Natural killer cell (primary cell): Measurements from ENCODE around the gene SP4. TPM values are rescaled to one million over a fixed set of nuclear protein-coding genes. Genes with fewer than 3 reads are reported as not detected.

Experiments
- ATAC-seq, 3 donors: fragments of 150-1000 bp in 2 of 3; fragments of 200-7000 bp in 1 of 3; cut with Tn5 transposase; 1 replicate in 1 of 3; 2 replicates in 2 of 3; pipeline ENCODE4 v1.10.0; 2021; ENCODE audit warnings: mild to moderate bottlenecking in 2 of 3, moderate library complexity in 2 of 3
- DNase-seq, 2 donors: peaks; one replicate each; pipeline versions ENCODE4 v3.0.0 to v3.0.0-alpha.2; 2013 to 2021; ENCODE audit warnings: mixed read lengths in 1 of 2
- H3K27ac ChIP-seq: one replicate; pipeline ENCODE4 v1.5.1; 2013; ENCODE audit warnings: mild to moderate bottlenecking, low read length
- H3K27me3 ChIP-seq: one replicate; pipeline ENCODE4 v1.6.1; 2013; ENCODE audit warnings: low read length; ENCODE audit not compliant: control insufficient read depth, insufficient read depth
- H3K36me3 ChIP-seq: one replicate; pipeline ENCODE4 v1.6.1; 2013; ENCODE audit warnings: low read length; ENCODE audit not compliant: control insufficient read depth, insufficient read depth
- H3K4me1 ChIP-seq: one replicate; pipeline ENCODE4 v1.6.1; 2013; ENCODE audit warnings: low read length; ENCODE audit not compliant: control insufficient read depth, insufficient read depth
- H3K4me3 ChIP-seq: one replicate; pipeline ENCODE4 v1.5.1; 2013; ENCODE audit warnings: low read length
- H3K9me3 ChIP-seq: one replicate; pipeline ENCODE4 v1.6.1; 2013; ENCODE audit warnings: low read length; ENCODE audit not compliant: control insufficient read depth, insufficient read depth
- H3K27ac Mint-ChIP-seq, 2 donors: one replicate each; pipeline ENCODE4 v1.8.0; 2022; ENCODE audit warnings: mild to moderate bottlenecking in 2 of 2, mixed read lengths in 2 of 2, moderate library complexity in 1 of 2
- H3K27me3 Mint-ChIP-seq, 2 donors: one replicate each; pipeline ENCODE4 v1.8.0; 2022; ENCODE audit warnings: low read depth in 2 of 2, mixed read lengths in 2 of 2
- H3K36me3 Mint-ChIP-seq: one replicate; pipeline ENCODE4 v1.8.0; 2022; ENCODE audit warnings: mixed read lengths
- H3K4me1 Mint-ChIP-seq, 2 donors: one replicate each; pipeline ENCODE4 v1.8.0; 2022; ENCODE audit warnings: mixed read lengths in 2 of 2
- H3K4me3 Mint-ChIP-seq: one replicate; pipeline ENCODE4 v1.8.0; 2022; ENCODE audit warnings: mild to moderate bottlenecking, moderate library complexity, mixed read lengths
- H3K9me3 Mint-ChIP-seq, 2 donors: one replicate each; pipeline ENCODE4 v1.8.0; 2022; ENCODE audit warnings: mixed read lengths in 2 of 2
- WGBS: methylation state at CpG from one replicate; pipeline ENCODE4 v1.1.7; 2013; ENCODE audit warnings: missing lambda C conversion rate; ENCODE audit not compliant: insufficient coverage; 5-methylcytosine and 5-hydroxymethylcytosine counted together
- intact Hi-C: fragments of 100-400 bp; cut with micrococcal nuclease; formaldehyde crosslinking; loops from one replicate; pipeline ENCODE4 v1.14.2; 2022
- total RNA-seq, 4 donors: library from RNA; stranded (reverse); fragments of 120-200 nt in 1 of 4; gene quantifications; one replicate each; pipeline versions ENCODE4 v1.2.3 to v1.2.4, GENCODE V29; 2013 to 2022
- TF ChIP-seq, protein P1 (sequence below): fragments of 200-600 bp; IDR thresholded peaks from one replicate; pipeline ENCODE4 v1.8.0; 2022; ENCODE audit warnings: antibody characterized with exemption

SP4 gene
- total RNA-seq, 3 donors from 2014 or later (not counting 1 experiment from before 2014, with no cell fraction given): 38.8 to 49.6 (median 44.5) TPM

DNA sequence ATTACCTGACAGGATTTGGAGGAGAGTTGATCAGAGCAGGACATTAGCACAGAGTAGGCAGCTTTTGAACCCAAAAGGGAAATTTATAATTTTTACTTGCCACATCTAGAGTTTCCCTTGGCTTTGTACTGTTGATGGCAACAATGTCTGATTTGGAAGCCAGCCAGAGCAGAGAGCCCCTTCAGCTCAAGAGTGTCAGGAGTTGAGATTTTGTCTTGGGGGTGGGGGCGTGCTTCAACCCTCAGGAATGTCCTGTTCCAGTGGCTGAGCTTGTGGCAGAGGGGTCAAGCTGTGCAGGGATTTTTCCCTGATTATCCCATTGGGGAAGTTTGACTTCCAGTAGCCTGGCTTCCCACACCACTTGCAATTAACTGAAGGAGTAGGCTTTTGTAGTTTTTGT is 27.0 kb downstream of the SP4 start:
- no peak overlapping the region for H3K27ac Mint-ChIP-seq
- ATAC-seq: no peak
- Histone ChIP-seq H3K4me3 (no peak overlapping the region), H3K4me1 (peaks cover 6% of the 10 kb centered on the region), H3K9me3 (peaks cover 3% of the 10 kb centered on the region), H3K36me3 (peaks cover 22% of the 10 kb centered on the region), H3K27me3 (no peaks in the 10 kb centered on the region), H3K27ac (no peak overlapping the region)
- TF ChIP-seq, protein P1, sequence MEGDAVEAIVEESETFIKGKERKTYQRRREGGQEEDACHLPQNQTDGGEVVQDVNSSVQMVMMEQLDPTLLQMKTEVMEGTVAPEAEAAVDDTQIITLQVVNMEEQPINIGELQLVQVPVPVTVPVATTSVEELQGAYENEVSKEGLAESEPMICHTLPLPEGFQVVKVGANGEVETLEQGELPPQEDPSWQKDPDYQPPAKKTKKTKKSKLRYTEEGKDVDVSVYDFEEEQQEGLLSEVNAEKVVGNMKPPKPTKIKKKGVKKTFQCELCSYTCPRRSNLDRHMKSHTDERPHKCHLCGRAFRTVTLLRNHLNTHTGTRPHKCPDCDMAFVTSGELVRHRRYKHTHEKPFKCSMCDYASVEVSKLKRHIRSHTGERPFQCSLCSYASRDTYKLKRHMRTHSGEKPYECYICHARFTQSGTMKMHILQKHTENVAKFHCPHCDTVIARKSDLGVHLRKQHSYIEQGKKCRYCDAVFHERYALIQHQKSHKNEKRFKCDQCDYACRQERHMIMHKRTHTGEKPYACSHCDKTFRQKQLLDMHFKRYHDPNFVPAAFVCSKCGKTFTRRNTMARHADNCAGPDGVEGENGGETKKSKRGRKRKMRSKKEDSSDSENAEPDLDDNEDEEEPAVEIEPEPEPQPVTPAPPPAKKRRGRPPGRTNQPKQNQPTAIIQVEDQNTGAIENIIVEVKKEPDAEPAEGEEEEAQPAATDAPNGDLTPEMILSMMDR: no peak
- no peak overlapping the region for H3K4me3 Mint-ChIP-seq
- intact Hi-C loops: no loop called here
- H3K27me3 Mint-ChIP-seq: no peaks in the 10 kb centered on the region
- DNase-seq: no peak
- H3K9me3 Mint-ChIP-seq: peaks cover 0 to 3% of the 10 kb centered on the region in 2 donors
- H3K4me1 Mint-ChIP-seq: peaks cover 47 to 54% of the 10 kb centered on the region in 2 donors
- H3K36me3 Mint-ChIP-seq: peaks cover 26% of the 10 kb centered on the region
- WGBS: 100% methylated on average over 1 of the region's 1 CpG

DNA sequence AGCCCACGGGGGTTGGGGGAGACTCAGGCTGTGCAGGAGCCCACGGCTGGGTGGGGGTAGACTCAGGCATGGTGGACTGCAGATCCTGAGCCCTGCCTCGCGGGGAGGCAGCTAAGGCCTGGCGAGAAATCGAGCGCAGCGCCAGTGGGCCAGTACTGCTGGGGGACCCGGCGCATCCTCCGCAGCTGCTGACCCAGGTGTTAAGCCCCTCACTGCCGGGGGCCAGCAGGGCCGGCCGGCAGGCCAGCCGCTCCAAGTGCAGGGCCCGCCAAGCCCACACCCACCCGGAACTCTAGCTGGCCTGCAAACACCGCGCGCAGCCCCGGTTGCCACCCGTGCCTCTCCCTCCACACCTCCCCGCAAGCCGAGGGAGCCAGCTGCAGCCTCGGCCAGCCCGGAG is 33.4 kb downstream of the SP4 start:
- no peak for ATAC-seq
- Histone ChIP-seq H3K4me1 (no peaks in the 10 kb centered on the region), H3K9me3 (peaks cover 3% of the 10 kb centered on the region), H3K27me3 (no peaks in the 10 kb centered on the region), H3K4me3 (no peak overlapping the region), H3K27ac (no peak overlapping the region), H3K36me3 (peaks cover 10% of the 10 kb centered on the region)
- Mint-ChIP-seq H3K27ac (peak overlapping the region in 1 of 2 donors; percentile 7), H3K4me1 (peaks cover 32 to 49% of the 10 kb centered on the region in 2 donors), H3K4me3 (no peak overlapping the region), H3K36me3 (peaks cover 13% of the 10 kb centered on the region), H3K9me3 (peaks cover 0 to 5% of the 10 kb centered on the region in 2 donors), H3K27me3 (no peaks in the 10 kb centered on the region)
- intact Hi-C loops: no loop called here
- no peak for DNase-seq
- 97% methylated on average over 26 of the region's 26 CpGs for WGBS
- TF ChIP-seq, protein P1: no peak

DNA sequence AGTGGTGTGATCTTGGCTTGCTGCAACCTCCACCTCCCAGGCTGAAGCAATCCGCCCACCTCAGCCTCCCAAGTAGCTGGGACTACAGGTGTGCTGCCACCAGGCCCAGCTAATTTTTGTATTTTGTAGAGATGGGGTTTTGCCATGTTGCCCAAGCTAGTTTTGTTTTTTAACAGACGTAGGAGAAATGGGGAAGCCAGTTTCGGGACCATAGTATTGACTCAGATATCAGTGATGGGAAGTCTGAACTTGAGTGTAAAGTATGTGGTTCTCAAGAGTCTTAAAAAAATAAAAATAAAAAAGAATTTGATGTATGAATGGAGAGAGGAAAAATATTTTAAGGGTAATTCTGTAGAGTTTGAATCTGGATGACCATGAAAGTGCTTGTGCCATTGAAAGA is 34.2 kb downstream of the SP4 start:
- H3K27me3 ChIP-seq: no peaks in the 10 kb centered on the region
- no peak overlapping the region for H3K4me3 ChIP-seq
- H3K36me3 ChIP-seq: peaks cover 8% of the 10 kb centered on the region
- peaks cover 13% of the 10 kb centered on the region for H3K36me3 Mint-ChIP-seq
- no peak overlapping the region for H3K27ac ChIP-seq
- H3K9me3 Mint-ChIP-seq: peaks cover 0 to 5% of the 10 kb centered on the region in 2 donors
- H3K4me3 Mint-ChIP-seq: no peak overlapping the region
- TF ChIP-seq, protein P1: no peak
- WGBS: 92% methylated on average over 3 of the region's 3 CpGs
- H3K9me3 ChIP-seq: peaks cover 3% of the 10 kb centered on the region
- intact Hi-C loops: no loop called here
- H3K4me1 ChIP-seq: no peaks in the 10 kb centered on the region
- peak overlapping the region; percentile 5 to 14 for H3K27ac Mint-ChIP-seq
- DNase-seq: no peak
- ATAC-seq: no peak
- H3K4me1 Mint-ChIP-seq: peaks cover 33 to 45% of the 10 kb centered on the region in 2 donors
- no peaks in the 10 kb centered on the region for H3K27me3 Mint-ChIP-seq

DNA sequence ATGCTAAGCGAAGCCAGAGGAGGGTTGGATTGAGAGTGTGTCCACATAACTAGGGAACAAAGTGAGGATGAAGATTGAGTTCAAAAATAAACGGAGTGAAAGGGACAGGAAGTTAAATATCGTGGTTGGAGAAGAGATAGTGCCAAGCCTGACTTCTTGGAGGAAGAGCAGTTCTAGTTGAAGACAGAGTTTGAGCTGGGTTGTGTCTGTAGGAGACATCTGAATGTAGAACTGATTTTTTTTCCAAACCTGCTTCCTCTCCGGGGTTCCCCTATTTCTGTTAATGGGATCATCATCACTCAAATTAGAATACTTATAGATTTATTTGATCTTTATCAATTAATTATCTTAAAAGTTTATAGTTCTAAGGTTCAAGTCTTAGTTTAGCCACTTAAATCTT is 35.6 kb downstream of the SP4 start:
- Mint-ChIP-seq H3K36me3 (peaks cover 13% of the 10 kb centered on the region), H3K9me3 (peaks cover 0 to 5% of the 10 kb centered on the region in 2 donors), H3K4me1 (peaks cover 38 to 41% of the 10 kb centered on the region in 2 donors), H3K27me3 (no peaks in the 10 kb centered on the region), H3K27ac (peak overlapping the region; percentile 5 to 11), H3K4me3 (no peak overlapping the region)
- Histone ChIP-seq H3K4me1 (no peaks in the 10 kb centered on the region), H3K9me3 (no peaks in the 10 kb centered on the region), H3K27ac (no peak overlapping the region), H3K36me3 (peaks cover 8% of the 10 kb centered on the region), H3K4me3 (no peak overlapping the region), H3K27me3 (no peaks in the 10 kb centered on the region)
- intact Hi-C loops: no loop called here
- TF ChIP-seq, protein P1: no peak
- 52% methylated on average over 3 of the region's 4 CpGs for WGBS
- DNase-seq: no peak
- ATAC-seq: no peak
